HepG2 (cell line): ENCODE measurements around the gene POLR1F. TPM values are rescaled to one million over a fixed set of nuclear protein-coding genes. Genes with fewer than 3 reads are reported as not detected.

Experiments
- CBFB ChIP-seq: sonication (generic); formaldehyde crosslinking; IDR thresholded peaks from 2 replicates; pipeline ENCODE4 v1.4.0; 2020; ENCODE audit warnings: missing genetic modification reagents
- KLF11 ChIP-seq: IDR thresholded peaks from 2 replicates; pipeline ENCODE4 v1.6.1; 2016; ENCODE audit warnings: missing compliant biosample characterization
- KMT2B ChIP-seq: IDR thresholded peaks from 2 replicates; pipeline ENCODE4 v1.6.1; 2016; ENCODE audit warnings: missing genetic modification reagents, missing compliant biosample characterization
- PITX1 ChIP-seq: sonication (generic); formaldehyde crosslinking; IDR thresholded peaks from 2 replicates; pipeline ENCODE4 v1.5.1; 2020; ENCODE audit warnings: mild to moderate bottlenecking, missing genetic modification reagents
- RAD21 ChIP-seq: fragments of 450-650 bp; formaldehyde crosslinking; IDR thresholded peaks from 2 replicates; pipeline ENCODE4 v1.5.0; 2020; ENCODE audit warnings: mild to moderate bottlenecking
- SAP130 ChIP-seq: IDR thresholded peaks from 2 replicates; pipeline ENCODE4 v1.6.1; 2016; ENCODE audit warnings: low read depth
- SATB2 ChIP-seq: sonication (generic); formaldehyde crosslinking; IDR thresholded peaks from 2 replicates; pipeline ENCODE4 v1.5.0; 2020; ENCODE audit warnings: missing genetic modification reagents
- SIX4 ChIP-seq: sonication (generic); formaldehyde crosslinking; IDR thresholded peaks from 2 replicates; pipeline ENCODE4 v1.4.0; 2020; ENCODE audit warnings: missing genetic modification reagents
- SKI ChIP-seq: fragments of 450-650 bp; IDR thresholded peaks from one replicate; pipeline ENCODE4 v1.6.1; 2018; ENCODE audit warnings: mild to moderate bottlenecking; ENCODE audit not compliant: partially characterized antibody
- SNAPC5 ChIP-seq: sonication (generic); formaldehyde crosslinking; IDR thresholded peaks from 2 replicates; pipeline ENCODE4 v1.8.1; 2023; ENCODE audit warnings: mild to moderate bottlenecking, missing genetic modification reagents, borderline replicate concordance
- SRF ChIP-seq: IDR thresholded peaks from 2 replicates; pipeline ENCODE4 v1.6.1; 2011; ENCODE audit warnings: mild to moderate bottlenecking, low read depth, low read length, moderate library complexity
- TARDBP ChIP-seq: sonication (generic); formaldehyde crosslinking; IDR thresholded peaks from 2 replicates; pipeline ENCODE4 v1.8.0; 2022; ENCODE audit warnings: mild to moderate bottlenecking, missing genetic modification reagents
- TP53 ChIP-seq: sonication (generic); formaldehyde crosslinking; conservative IDR thresholded peaks from 2 replicates; pipeline ENCODE4 v1.4.0; 2020; ENCODE audit warnings: missing genetic modification reagents
- ZNF101 ChIP-seq: sonication (generic); formaldehyde crosslinking; IDR thresholded peaks from 2 replicates; pipeline ENCODE4 v1.4.0; 2020; ENCODE audit warnings: mild to moderate bottlenecking, low read depth, missing genetic modification reagents, borderline replicate concordance
- ZNF253 ChIP-seq: sonication (generic); formaldehyde crosslinking; IDR thresholded peaks from 2 replicates; pipeline ENCODE4 v1.8.0; 2022; ENCODE audit warnings: mild to moderate bottlenecking, missing genetic modification reagents, borderline replicate concordance
- ZNF407 ChIP-seq: sonication (generic); formaldehyde crosslinking; IDR thresholded peaks from one replicate; pipeline ENCODE4 v1.5.1; 2020; ENCODE audit warnings: mild to moderate bottlenecking, missing genetic modification reagents; ENCODE audit errors: not compliant biosample characterization
- ZNF598 ChIP-seq: sonication (generic); formaldehyde crosslinking; IDR thresholded peaks from 2 replicates; pipeline ENCODE4 v1.5.1; 2020; ENCODE audit warnings: mild to moderate bottlenecking, missing genetic modification reagents, borderline replicate concordance
- ZNF850 ChIP-seq: sonication (generic); formaldehyde crosslinking; conservative IDR thresholded peaks from 2 replicates; pipeline ENCODE4 v1.9.0; 2021; ENCODE audit warnings: mild to moderate bottlenecking, missing genetic modification reagents
- polyA plus RNA-seq, 8 experiments: library from polyadenylated mRNA; depleted of rRNA in 3 of 8; stranded (reverse) in 7 of 8; unstranded in 1 of 8; fragments of >200 nt; fragmentation: Illumina TruSeq in 4 of 8; extraction: Trizol in 4 of 8; gene quantifications; 2 replicates each; pipeline versions ENCODE4 v1.2.1 to v1.2.3, GENCODE V29; 2011 to 2016; ENCODE audit warnings: low read depth in 4 of 8, missing spikeins in 1 of 8, mixed read lengths in 1 of 8; ENCODE audit not compliant: insufficient read depth in 1 of 8
- total RNA-seq, 5 experiments: library from RNA; depleted of rRNA; stranded (reverse); fragments of >200 nt; fragmentation: Illumina TruSeq; extraction: Trizol; gene quantifications; 2 replicates each; pipeline ENCODE4 v1.2.3, GENCODE V29; 2016; ENCODE audit warnings: low read depth in 1 of 5
- TF ChIP-seq, protein P1 (sequence below): IDR thresholded peaks from 2 replicates; pipeline ENCODE4 v1.6.1; 2016; ENCODE audit warnings: mild to moderate bottlenecking
- TF ChIP-seq, protein P2 (sequence below): sonication (generic); formaldehyde crosslinking; IDR thresholded peaks from 2 replicates; pipeline ENCODE4 v1.8.1; 2023; ENCODE audit warnings: mild to moderate bottlenecking, missing genetic modification reagents

POLR1F gene
- total and polyA plus RNA-seq, 2 of the 13 experiments (the other 11 are each of a cell fraction or from before 2014, with no cell fraction given), result 8.0 to 14.9 TPM

DNA sequence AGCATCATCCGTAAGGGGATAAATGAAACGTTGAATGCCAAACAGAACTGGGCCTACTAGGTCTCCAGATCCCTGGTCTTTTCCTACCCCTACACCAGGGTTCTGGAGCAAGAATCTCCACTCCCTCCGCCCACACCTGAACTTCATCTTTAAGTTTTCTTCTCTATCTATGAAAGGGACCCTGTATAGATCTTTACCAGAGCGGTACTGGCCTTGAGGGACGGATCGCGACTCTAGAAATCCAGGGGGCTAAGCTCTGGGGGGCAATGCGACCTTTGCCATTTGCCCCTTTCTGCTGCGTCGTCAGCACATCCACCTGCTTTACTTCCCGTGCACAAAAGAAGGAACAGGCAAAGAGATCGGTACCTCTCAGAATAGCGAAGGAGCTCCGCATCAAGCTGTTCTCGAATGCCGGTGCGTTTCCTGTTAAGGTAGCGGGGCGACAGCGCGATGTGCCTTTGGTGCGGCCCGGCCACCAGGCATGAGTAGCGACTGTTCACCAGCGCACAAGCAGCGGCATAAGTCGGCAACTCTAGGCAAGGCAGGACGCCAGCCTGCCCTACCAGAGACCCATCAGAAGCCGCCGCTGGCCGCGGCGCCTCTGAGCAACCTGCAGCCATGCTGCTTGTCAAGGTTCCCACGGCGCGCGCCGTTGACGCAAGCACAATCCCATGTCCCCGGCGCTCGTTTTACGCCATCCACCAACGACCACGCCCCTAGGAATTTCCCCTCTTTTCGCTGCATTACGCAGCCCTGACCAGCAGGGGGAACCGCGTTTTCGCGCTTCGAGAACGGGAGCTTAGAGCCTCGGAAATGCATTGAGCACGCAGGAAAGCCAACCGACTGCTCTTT lies at the start of gene POLR1F (continued):
- TF ChIP-seq, protein P1, sequence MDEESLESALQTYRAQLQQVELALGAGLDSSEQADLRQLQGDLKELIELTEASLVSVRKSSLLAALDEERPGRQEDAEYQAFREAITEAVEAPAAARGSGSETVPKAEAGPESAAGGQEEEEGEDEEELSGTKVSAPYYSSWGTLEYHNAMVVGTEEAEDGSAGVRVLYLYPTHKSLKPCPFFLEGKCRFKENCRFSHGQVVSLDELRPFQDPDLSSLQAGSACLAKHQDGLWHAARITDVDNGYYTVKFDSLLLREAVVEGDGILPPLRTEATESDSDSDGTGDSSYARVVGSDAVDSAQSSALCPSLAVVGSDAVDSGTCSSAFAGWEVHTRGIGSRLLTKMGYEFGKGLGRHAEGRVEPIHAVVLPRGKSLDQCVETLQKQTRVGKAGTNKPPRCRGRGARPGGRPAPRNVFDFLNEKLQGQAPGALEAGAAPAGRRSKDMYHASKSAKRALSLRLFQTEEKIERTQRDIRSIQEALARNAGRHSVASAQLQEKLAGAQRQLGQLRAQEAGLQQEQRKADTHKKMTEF (CRISPR knock-in tag), result peak; percentile 91
- TF ChIP-seq SNAPC5 (no peak), SAP130 (peak; percentile 96), TARDBP (peak; percentile 57; the same call in 1 of the 2 replicates), CBFB (peak; percentile 60), ZNF850 (CRISPR knock-in tag) (no peak), ZNF101 (CRISPR knock-in tag) (0 out of 2 replicates have a peak, but pooled peaks have one; percentile 74), SRF (peak; percentile 72), SATB2 (CRISPR knock-in tag) (0 out of 2 replicates have a peak, but pooled peaks have one; percentile 41), SIX4 (no peak), KMT2B (CRISPR knock-in tag) (peak; percentile 97), TP53 (CRISPR knock-in tag) (no peak), PITX1 (CRISPR knock-in tag) (peak; percentile 50; the same call in 1 of the 2 replicates), ZNF407 (CRISPR knock-in tag) (peak; percentile 63), ZNF598 (CRISPR knock-in tag) (peak; percentile 92), RAD21 (CRISPR knock-in tag) (0 out of 2 replicates have a peak, but pooled peaks have one; percentile 50), SKI (no peak), ZNF253 (no peak), KLF11 (CRISPR knock-in tag) (peak; percentile 60; the same call in 1 of the 2 replicates)
- TF ChIP-seq, protein P2, sequence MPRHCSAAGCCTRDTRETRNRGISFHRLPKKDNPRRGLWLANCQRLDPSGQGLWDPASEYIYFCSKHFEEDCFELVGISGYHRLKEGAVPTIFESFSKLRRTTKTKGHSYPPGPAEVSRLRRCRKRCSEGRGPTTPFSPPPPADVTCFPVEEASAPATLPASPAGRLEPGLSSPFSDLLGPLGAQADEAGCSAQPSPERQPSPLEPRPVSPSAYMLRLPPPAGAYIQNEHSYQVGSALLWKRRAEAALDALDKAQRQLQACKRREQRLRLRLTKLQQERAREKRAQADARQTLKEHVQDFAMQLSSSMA, result peak; percentile 36; the same call in 1 of the 2 replicates
